SKM-1 treated with dmso at 0.1 percent for 144 hours (cell line): Measurements from ENCODE around the gene NAA20.
"Not testable (repeated sequence)": the region's sequence is repeated elsewhere in the genome, so short reads cannot be mapped to it uniquely, and the experiment has no call there.

Experiments
- DNase-seq: peaks from one replicate; lab custom pipeline; 2025; ENCODE audit not compliant: unreplicated experiment; lab: John Stamatoyannopoulos, UW

NAA20 gene

GRCh38 chr20:19991308-19991707 is 25.9 kb upstream of the NAA20 start:
- DNase-seq, result no peak

- no peak for DNase-seq
These were observed 25.3 kb upstream of the NAA20 start for GRCh38 chr20:19991854-19992253.

GRCh38 chr20:19992996-19993908 is 23.9 kb upstream of the NAA20 start:
- no peak for DNase-seq

- DNase-seq, result no peak
These were observed 23.0 kb upstream of the NAA20 start for GRCh38 chr20:19993958-19994669.

GRCh38 chr20:19995220-19995863 is 21.8 kb upstream of the NAA20 start:
- peak; percentile 50 for DNase-seq

- no peak for DNase-seq
These were observed 20.9 kb upstream of the NAA20 start for GRCh38 chr20:19996222-19996621.

- no peak for DNase-seq
These were observed 20.2 kb upstream of the NAA20 start for GRCh38 chr20:19996917-19997316.

GRCh38 chr20:19998990-19999705 is 18.0 kb upstream of the NAA20 start:
- no peak for DNase-seq

GRCh38 chr20:20000211-20000968 is 16.8 kb upstream of the NAA20 start:
- peak; percentile 56 for DNase-seq

- DNase-seq, result peak; percentile 73
These were observed 14.8 kb upstream of the NAA20 start for GRCh38 chr20:20002101-20002998.

- peak; percentile 90 for DNase-seq
These were observed 13.9 kb upstream of the NAA20 start for GRCh38 chr20:20003031-20003954.

GRCh38 chr20:20003955-20004322 is 13.2 kb upstream of the NAA20 start:
- DNase-seq, result not testable (repeated sequence)

GRCh38 chr20:20005342-20005741 is 11.8 kb upstream of the NAA20 start:
- no peak for DNase-seq

GRCh38 chr20:20009784-20010253 is 7.3 kb upstream of the NAA20 start:
- DNase-seq, result no peak

- DNase-seq, result no peak
These were observed 6.3 kb upstream of the NAA20 start for GRCh38 chr20:20010639-20011500.

GRCh38 chr20:20012541-20012940 is 4.6 kb upstream of the NAA20 start:
- DNase-seq, result no peak

GRCh38 chr20:20014659-20015058 is 2.5 kb upstream of the NAA20 start:
- DNase-seq, result peak; percentile 7
